ENCODE data around the gene TFAP2D.

TFAP2D gene

GRCh38 chr6:50713226-50713625 is at the start of gene TFAP2D:
TSS of gene TFAP2D (plus strand) at chr6:50713526. CDS start at chr6:50714056, 530 bp downstream.
- DNase-seq (ENCODE audit: low read depth in 2 of 2, low spot score in 1 of 2): no peak

- DNase-seq (ENCODE audit: low read depth in 2 of 2, low spot score in 1 of 2): no peak
These were observed 49.5 kb upstream of the TFAP2D start for GRCh38 chr6:50663806-50664205.

- DNase-seq (ENCODE audit: low read depth in 2 of 2, low spot score in 1 of 2): no peak
These were observed 47.2 kb upstream of the TFAP2D start for GRCh38 chr6:50666089-50666488.

- no peak for DNase-seq (ENCODE audit: low read depth in 2 of 2, low spot score in 1 of 2)
These were observed 32.0 kb upstream of the TFAP2D start for GRCh38 chr6:50681213-50681824.

- DNase-seq (ENCODE audit: low read depth in 2 of 2, low spot score in 1 of 2): no peak
These were observed 24.1 kb upstream of the TFAP2D start for GRCh38 chr6:50689210-50689609.

- no peak for DNase-seq (ENCODE audit: low read depth in 2 of 2, low spot score in 1 of 2)
These were observed 21.4 kb upstream of the TFAP2D start for GRCh38 chr6:50691814-50692495.

- no peak for DNase-seq (ENCODE audit: low read depth in 2 of 2, low spot score in 1 of 2)
These were observed 14.8 kb upstream of the TFAP2D start for GRCh38 chr6:50698546-50698945.

- DNase-seq (ENCODE audit: low read depth in 2 of 2, low spot score in 1 of 2): no peak
These were observed 14.1 kb upstream of the TFAP2D start for GRCh38 chr6:50699051-50699775.

- DNase-seq (ENCODE audit: low read depth in 2 of 2, low spot score in 1 of 2): no peak
These were observed 6.8 kb upstream of the TFAP2D start for GRCh38 chr6:50706575-50706974.

- no peak for DNase-seq (ENCODE audit: low read depth in 2 of 2, low spot score in 1 of 2)
These were observed 6.1 kb upstream of the TFAP2D start for GRCh38 chr6:50707191-50707590.

GRCh38 chr6:50707652-50708300 is 5.5 kb upstream of the TFAP2D start:
- no peak for DNase-seq (ENCODE audit: low read depth in 2 of 2, low spot score in 1 of 2)

- no peak for DNase-seq (ENCODE audit: low read depth in 2 of 2, low spot score in 1 of 2)
These were observed 4.5 kb upstream of the TFAP2D start for GRCh38 chr6:50708664-50709365.

GRCh38 chr6:50709366-50709734 is 4.0 kb upstream of the TFAP2D start:
- DNase-seq (ENCODE audit: low read depth in 2 of 2, low spot score in 1 of 2): no peak

GRCh38 chr6:50711686-50712085 is 1.6 kb upstream of the TFAP2D start:
- DNase-seq (ENCODE audit: low read depth in 2 of 2, low spot score in 1 of 2): no peak

GRCh38 chr6:50712291-50712690 is 1.0 kb upstream of the TFAP2D start:
- DNase-seq (ENCODE audit: low read depth in 2 of 2, low spot score in 1 of 2): no peak

- no peak for DNase-seq (ENCODE audit: low read depth in 2 of 2, low spot score in 1 of 2)
These were observed 706 bp downstream of the TFAP2D start for GRCh38 chr6:50713977-50714486.

- DNase-seq (ENCODE audit: low read depth in 2 of 2, low spot score in 1 of 2): no peak
These were observed 1.4 kb downstream of the TFAP2D start for GRCh38 chr6:50714487-50715379.

GRCh38 chr6:50716899-50717509 is 3.7 kb downstream of the TFAP2D start:
- no peak for DNase-seq (ENCODE audit: low read depth in 2 of 2, low spot score in 1 of 2)

GRCh38 chr6:50717734-50718457 is 4.6 kb downstream of the TFAP2D start:
- no peak for DNase-seq (ENCODE audit: low read depth in 2 of 2, low spot score in 1 of 2)
